Lower lobe of right lung (tissue), 2 donors: ENCODE measurements around the gene RPGR. TPM values are rescaled to one million over a fixed set of nuclear protein-coding genes. Genes with fewer than 3 reads are reported as not detected.

Source experiments
- ATAC-seq, 2 donors: fragments of 200-7000 bp; cut with Tn5 transposase; one replicate each; pipeline ENCODE4 v1.9.1; 2020 to 2022; ENCODE audit warnings: mild to moderate bottlenecking in 2 of 2, moderate library complexity in 2 of 2
- DNase-seq: peaks from one replicate; pipeline ENCODE4 v3.0.0-alpha.2; 2020
- H3K27ac ChIP-seq: fragments of 200-600 bp; one replicate; pipeline ENCODE4 v1.8.0; 2022
- H3K27me3 ChIP-seq: fragments of 200-600 bp; one replicate; pipeline ENCODE4 v1.8.0; 2022; ENCODE audit warnings: low read depth
- H3K36me3 ChIP-seq: fragments of 200-600 bp; one replicate; pipeline ENCODE4 v1.8.0; 2022; ENCODE audit warnings: mild to moderate bottlenecking
- H3K4me1 ChIP-seq: fragments of 200-600 bp; one replicate; pipeline ENCODE4 v1.8.0; 2022
- H3K4me3 ChIP-seq: fragments of 200-600 bp; one replicate; pipeline ENCODE4 v1.8.0; 2022; ENCODE audit warnings: mild to moderate bottlenecking
- H3K9me3 ChIP-seq: fragments of 200-600 bp; one replicate; pipeline ENCODE4 v1.8.0; 2022
- CTCF ChIP-seq: fragments of 200-600 bp; IDR thresholded peaks from one replicate; pipeline ENCODE4 v1.8.0; 2022; ENCODE audit warnings: antibody characterized with exemption, mild to moderate bottlenecking
- intact Hi-C: fragments of 100-400 bp; cut with DNase I; formaldehyde crosslinking; loops from one replicate; pipeline ENCODE4 v1.11.0; 2022
- total RNA-seq: library from RNA; stranded (reverse); fragmentation: NEBNext Ultra II Directional; extraction: Animal tissue kit (Norgen Biotek cat#: 25700); gene quantifications from one replicate; pipeline ENCODE4 v1.2.1, GENCODE V29; 2021
- donor health status: DM: no; HTN: yes; CAD: no; lungs with severe emphysema.

Gene RPGR
- total RNA-seq, 1 donor from 2014 or later = 15.2 TPM

DNA sequence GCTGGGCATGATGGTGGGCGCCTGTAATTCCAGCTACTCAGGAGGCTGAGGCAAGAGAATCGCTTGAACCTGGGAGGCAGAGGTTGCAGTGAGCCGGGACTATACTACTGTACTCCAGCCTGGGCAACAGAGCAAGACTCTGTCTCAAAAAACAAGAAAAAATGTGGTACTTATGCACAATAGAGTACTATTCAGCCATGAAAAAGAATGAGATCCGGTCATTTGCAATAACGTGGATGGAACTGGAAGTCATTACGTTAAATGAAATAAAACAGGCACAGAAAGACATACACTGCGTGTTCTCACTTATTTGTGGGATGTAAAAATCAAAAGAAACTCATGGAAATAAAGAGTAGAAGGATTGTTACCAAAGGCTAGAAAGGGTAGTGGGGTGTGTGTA, 12.1 kb downstream of the RPGR start:
- TF ChIP-seq CTCF = no peak
- ATAC-seq (no peak), DNase-seq (no peak)
- Histone ChIP-seq H3K36me3 (peaks cover 14% of the 10 kb centered on the region), H3K4me1 (no peaks in the 10 kb centered on the region), H3K27ac (no peak overlapping the region), H3K4me3 (no peak overlapping the region), H3K9me3 (no peaks in the 10 kb centered on the region), H3K27me3 (no peaks in the 10 kb centered on the region)
- intact Hi-C loops = no loop called here

DNA sequence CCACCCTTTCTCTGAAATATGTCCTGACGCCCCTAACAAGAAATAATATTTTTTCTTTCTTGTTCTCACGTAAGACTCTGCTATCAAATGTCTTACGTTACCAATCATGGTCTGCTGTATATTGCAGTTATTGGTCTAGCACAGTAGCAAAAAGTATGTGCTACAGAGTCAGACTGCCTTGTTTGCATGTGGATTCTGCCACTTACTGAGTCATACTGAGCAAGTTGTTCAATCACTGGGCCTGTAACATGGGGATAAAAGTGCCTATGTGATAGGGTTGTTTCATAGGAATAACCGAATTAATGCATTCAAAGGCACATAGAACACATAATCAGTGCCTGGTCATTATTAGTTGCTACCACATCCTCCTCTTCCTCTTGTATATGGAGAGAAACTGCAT, 14.1 kb downstream of the RPGR start:
- ATAC-seq = no peak
- Histone ChIP-seq H3K36me3 (peaks cover 14% of the 10 kb centered on the region), H3K4me3 (no peak overlapping the region), H3K9me3 (no peaks in the 10 kb centered on the region), H3K4me1 (no peaks in the 10 kb centered on the region), H3K27ac (no peak overlapping the region), H3K27me3 (no peaks in the 10 kb centered on the region)
- no peak for DNase-seq
- TF ChIP-seq CTCF = no peak
- intact Hi-C loops = no loop called here

- DNase-seq (no peak), ATAC-seq (no peak)
- TF ChIP-seq CTCF = no peak
- Histone ChIP-seq H3K27ac (no peak overlapping the region), H3K27me3 (no peaks in the 10 kb centered on the region), H3K4me1 (no peaks in the 10 kb centered on the region), H3K36me3 (peaks cover 12% of the 10 kb centered on the region), H3K9me3 (no peaks in the 10 kb centered on the region), H3K4me3 (no peak overlapping the region)
- intact Hi-C loops = no loop called here
Observed at GRCh38 chrX:38312436-38312835, 14.9 kb downstream of the RPGR start.

DNA sequence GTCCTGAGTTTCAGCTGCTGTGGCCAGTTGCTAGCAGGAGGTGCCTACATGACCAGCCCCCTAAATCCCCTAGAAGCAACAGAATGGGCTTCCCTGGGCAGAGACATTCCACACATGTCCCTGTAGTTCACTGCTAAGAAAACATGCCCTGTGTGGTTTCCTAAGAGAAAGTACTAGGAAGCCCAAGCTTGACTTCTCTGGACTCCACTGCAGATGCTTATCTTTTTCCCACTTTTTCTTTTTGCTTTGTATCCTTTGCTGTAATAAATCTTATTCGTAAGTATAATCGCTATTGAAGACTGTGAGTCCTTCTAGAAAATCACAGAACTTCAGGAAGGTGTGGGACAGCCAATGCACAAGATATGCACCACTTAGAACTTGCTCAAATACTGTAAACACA, 15.6 kb downstream of the RPGR start:
- no peak for TF ChIP-seq CTCF
- Histone ChIP-seq H3K36me3 (peaks cover 5% of the 10 kb centered on the region), H3K4me3 (no peak overlapping the region), H3K27ac (no peak overlapping the region), H3K27me3 (no peaks in the 10 kb centered on the region), H3K4me1 (no peaks in the 10 kb centered on the region), H3K9me3 (no peaks in the 10 kb centered on the region)
- ATAC-seq (no peak), DNase-seq (no peak)
- intact Hi-C loops = no loop called here

- intact Hi-C loops = no loop called here
- no peaks in the 10 kb centered on the region for H3K4me1 ChIP-seq
- TF ChIP-seq CTCF = no peak
- peak overlapping the region; percentile 62 for H3K27ac ChIP-seq
- DNase-seq = no peak
- no peak overlapping the region for H3K4me3 ChIP-seq
- no peaks in the 10 kb centered on the region for H3K9me3 ChIP-seq
- H3K36me3 ChIP-seq = peaks cover 7% of the 10 kb centered on the region
- no peaks in the 10 kb centered on the region for H3K27me3 ChIP-seq
- ATAC-seq = peak in 1 of 2 donors; percentile 35
Observed at GRCh38 chrX:38305971-38306370, 21.3 kb downstream of the RPGR start.

DNA sequence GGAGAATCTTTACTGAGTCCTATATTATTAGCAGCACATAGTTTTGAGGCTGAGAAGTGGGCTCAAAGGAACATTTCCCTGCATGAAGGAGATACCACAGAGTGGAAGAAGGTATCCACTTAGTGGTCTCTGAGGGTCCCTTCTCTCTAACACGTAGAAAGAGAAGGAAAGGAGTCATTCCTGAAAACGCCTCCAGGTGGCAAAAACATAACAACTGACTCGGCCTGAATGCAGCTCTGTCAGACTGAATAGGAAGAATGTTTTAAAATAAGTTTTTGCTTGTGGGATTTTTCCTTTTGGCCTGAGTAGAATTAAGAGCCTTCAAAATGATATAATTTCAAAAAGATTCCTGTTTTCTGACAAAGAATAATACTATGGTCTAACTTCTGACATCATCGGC, 23.3 kb downstream of the RPGR start:
- Histone ChIP-seq H3K27me3 (no peaks in the 10 kb centered on the region), H3K4me3 (no peak overlapping the region), H3K27ac (no peak overlapping the region), H3K9me3 (no peaks in the 10 kb centered on the region), H3K36me3 (peaks cover 11% of the 10 kb centered on the region), H3K4me1 (no peaks in the 10 kb centered on the region)
- no peak for TF ChIP-seq CTCF
- ATAC-seq = no peak
- no peak for DNase-seq
- intact Hi-C loops = no loop called here
